Cardiac muscle cell (in vitro differentiated cells and primary cell): ENCODE data around the gene SNX33. TPM values are rescaled to one million over a fixed set of nuclear protein-coding genes. Genes with fewer than 3 reads are reported as not detected.

Source experiments
- DNase-seq, 2 donors: peaks; one replicate each; pipeline versions ENCODE4 v3.0.0 to v3.0.0-alpha.2; 2010 to 2017; ENCODE audit warnings: low read depth in 1 of 2, low spot score in 1 of 2
- H3K27ac ChIP-seq: fragments of 200-600 bp; sonication (generic); 2 replicates; pipeline ENCODE4 v1.5.1; 2016
- H3K27me3 ChIP-seq: fragments of 200-600 bp; sonication (generic); 2 replicates; pipeline ENCODE4 v1.6.0; 2016; ENCODE audit warnings: control low read depth
- H3K36me3 ChIP-seq: fragments of 200-600 bp; sonication (generic); 2 replicates; pipeline ENCODE4 v1.5.1; 2016; ENCODE audit warnings: control low read depth
- H3K4me1 ChIP-seq: fragments of 200-600 bp; sonication (generic); 2 replicates; pipeline ENCODE4 v1.8.1; 2017; ENCODE audit warnings: low read depth, mild to moderate bottlenecking, mixed run types
- H3K4me3 ChIP-seq: fragments of 200-600 bp; sonication (generic); 2 replicates; pipeline ENCODE4 v1.5.1; 2016; ENCODE audit warnings: mild to moderate bottlenecking
- H3K9me3 ChIP-seq: fragments of 200-600 bp; sonication (generic); 2 replicates; pipeline ENCODE4 v1.5.1; 2017; ENCODE audit warnings: low read depth, mild to moderate bottlenecking, control low read depth
- polyA plus RNA-seq: library from polyadenylated mRNA; unstranded; fragments of >200 nt; fragmentation: Nextera tagmentation; extraction: Ambion mirVana; gene quantifications from 2 replicates; pipeline ENCODE4 v1.2.1, GENCODE V29; 2016
- total RNA-seq: library from RNA; depleted of rRNA; stranded (reverse); fragments of >200 nt; gene quantifications from 2 replicates; pipeline ENCODE4 v1.2.3, GENCODE V29; 2016
- TF ChIP-seq, protein P1 (sequence below): IDR thresholded peaks from 2 replicates; pipeline ENCODE4 v1.5.1; 2012; ENCODE audit warnings: low read depth, mild to moderate bottlenecking, low read length

SNX33 gene
- total and polyA plus RNA-seq, 2 experiments from 2014 or later: 9.5 to 17.1 TPM

DNA sequence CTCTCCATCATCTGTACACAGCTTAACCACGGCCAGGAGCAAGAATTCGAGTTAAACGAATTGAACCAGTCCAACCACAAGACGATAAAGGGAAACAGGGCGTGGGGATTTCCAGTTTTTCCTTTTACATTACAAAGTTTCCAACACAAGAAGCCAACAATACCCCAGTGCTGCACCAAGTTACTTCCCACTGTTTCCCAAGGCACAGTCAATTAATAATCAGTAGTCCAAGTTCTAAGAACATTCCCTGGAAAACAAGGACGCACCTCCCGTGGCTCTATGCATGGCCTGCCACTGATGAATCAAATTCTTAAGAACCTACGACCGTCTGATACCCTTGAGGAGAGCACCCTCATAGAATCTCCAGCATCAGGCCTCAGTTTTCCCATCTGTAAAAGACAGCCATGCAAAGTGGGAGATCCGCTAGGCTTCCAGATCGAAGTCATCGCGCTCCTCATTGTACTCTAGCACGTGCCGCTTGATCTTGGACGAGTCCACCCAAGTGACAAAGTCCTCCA, 8.5 kb upstream of the SNX33 start:
- no peaks in the 10 kb centered on the region for H3K4me1 ChIP-seq
- TF ChIP-seq, protein P1, sequence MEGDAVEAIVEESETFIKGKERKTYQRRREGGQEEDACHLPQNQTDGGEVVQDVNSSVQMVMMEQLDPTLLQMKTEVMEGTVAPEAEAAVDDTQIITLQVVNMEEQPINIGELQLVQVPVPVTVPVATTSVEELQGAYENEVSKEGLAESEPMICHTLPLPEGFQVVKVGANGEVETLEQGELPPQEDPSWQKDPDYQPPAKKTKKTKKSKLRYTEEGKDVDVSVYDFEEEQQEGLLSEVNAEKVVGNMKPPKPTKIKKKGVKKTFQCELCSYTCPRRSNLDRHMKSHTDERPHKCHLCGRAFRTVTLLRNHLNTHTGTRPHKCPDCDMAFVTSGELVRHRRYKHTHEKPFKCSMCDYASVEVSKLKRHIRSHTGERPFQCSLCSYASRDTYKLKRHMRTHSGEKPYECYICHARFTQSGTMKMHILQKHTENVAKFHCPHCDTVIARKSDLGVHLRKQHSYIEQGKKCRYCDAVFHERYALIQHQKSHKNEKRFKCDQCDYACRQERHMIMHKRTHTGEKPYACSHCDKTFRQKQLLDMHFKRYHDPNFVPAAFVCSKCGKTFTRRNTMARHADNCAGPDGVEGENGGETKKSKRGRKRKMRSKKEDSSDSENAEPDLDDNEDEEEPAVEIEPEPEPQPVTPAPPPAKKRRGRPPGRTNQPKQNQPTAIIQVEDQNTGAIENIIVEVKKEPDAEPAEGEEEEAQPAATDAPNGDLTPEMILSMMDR: no peak
- peak in 1 of 2 donors; percentile 35 for DNase-seq
- no peaks in the 10 kb centered on the region for H3K36me3 ChIP-seq
- no peaks in the 10 kb centered on the region for H3K9me3 ChIP-seq
- peak overlapping the region; percentile 86 for H3K27ac ChIP-seq
- H3K4me3 ChIP-seq: peak overlapping the region; percentile 75
- H3K27me3 ChIP-seq: no peaks in the 10 kb centered on the region

DNA sequence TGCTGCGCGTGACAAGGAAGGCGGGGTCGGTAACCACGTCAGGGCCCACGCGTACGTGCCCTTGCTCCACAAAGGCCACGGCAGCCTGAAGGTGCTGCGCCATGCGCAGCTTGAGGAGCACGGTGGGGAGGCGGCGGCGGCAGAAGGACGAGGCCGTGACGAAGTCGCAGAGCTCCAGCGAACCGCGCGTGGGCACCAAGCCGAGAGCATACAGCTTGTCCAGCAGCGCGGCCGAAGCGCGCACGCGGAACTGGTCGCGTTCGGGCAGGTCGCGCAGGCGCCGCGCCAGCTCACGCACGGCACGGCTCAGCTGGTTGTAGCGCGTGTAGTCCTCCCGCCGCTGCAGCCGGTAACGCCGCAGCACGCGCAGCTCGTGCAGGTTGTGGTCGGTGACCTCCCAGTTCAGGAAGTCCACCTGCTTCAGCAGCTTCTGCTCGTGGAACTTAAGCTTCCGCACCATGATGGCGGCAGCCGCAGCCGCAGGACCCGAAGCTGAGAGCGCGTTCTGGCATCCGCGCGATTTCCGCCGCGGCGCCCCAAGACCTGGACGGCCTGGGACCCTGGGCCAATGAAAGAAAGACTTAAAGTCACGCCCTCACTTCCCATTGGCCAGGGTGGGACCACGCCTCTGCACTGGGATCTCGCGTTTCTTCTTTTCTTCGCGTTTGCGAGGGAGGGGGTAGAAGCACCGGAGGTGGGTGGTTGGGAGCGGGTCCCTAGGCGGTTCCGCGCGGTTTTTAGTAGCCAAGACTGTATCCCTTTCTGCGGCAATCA, 7.8 kb upstream of the SNX33 start, which contains the start of gene IMP3:
Gene IMP3, minus strand, starts transcription at position 516 of the 774 bp plus-strand sequence. Its CDS starts 56 bp downstream, at position 460.
- TF ChIP-seq, protein P1: no peak
- no peaks in the 10 kb centered on the region for H3K4me1 ChIP-seq
- H3K27ac ChIP-seq: peak within 1 kb of the TSS; percentile 86
- peak within 1 kb of the TSS; percentile 75 for H3K4me3 ChIP-seq
- DNase-seq: peak; percentile 98
- H3K9me3 ChIP-seq: no peaks in the 10 kb centered on the region
- H3K27me3 ChIP-seq: no peaks in the 10 kb centered on the region
- H3K36me3 ChIP-seq: no peaks in the 10 kb centered on the region

DNA sequence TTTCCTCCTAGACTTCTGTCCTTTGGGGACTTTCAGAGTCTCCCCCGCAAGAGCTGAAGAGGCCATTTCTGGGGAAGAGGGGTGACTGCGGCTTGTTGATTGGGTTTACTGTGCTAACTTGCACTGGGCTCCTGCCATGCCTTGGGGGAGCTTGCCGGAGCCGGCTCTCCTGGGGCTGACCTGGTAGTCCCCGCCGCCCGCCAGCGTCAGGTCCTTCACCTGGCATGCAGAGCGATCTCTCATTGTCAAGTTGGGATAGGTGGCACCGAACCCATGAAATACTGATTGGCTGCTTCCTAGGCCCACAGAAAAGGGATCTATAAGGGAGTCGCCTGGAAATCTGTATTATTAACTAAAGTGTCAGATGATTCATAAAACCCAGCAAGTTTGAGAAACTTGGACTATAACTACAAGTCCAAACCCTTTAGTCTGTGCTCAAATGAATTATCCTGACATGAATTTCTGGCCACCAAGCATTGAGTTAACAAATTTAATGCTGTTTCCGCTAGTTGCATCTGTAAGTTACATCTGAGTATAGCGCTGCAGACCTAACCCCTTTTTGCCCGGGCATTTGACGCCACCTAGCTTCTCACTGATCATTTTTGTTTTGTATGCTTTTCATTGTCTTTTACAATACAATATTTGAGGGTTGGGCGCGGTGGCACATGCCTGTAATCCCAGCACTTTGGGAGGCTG, 7.1 kb upstream of the SNX33 start:
- Histone ChIP-seq H3K9me3 (no peaks in the 10 kb centered on the region), H3K4me1 (no peaks in the 10 kb centered on the region), H3K27me3 (no peaks in the 10 kb centered on the region), H3K27ac (peak overlapping the region; percentile 86), H3K36me3 (no peaks in the 10 kb centered on the region), H3K4me3 (peak overlapping the region; percentile 75)
- peak; percentile 47 to 69 for DNase-seq
- TF ChIP-seq, protein P1: peak; percentile 36

DNA sequence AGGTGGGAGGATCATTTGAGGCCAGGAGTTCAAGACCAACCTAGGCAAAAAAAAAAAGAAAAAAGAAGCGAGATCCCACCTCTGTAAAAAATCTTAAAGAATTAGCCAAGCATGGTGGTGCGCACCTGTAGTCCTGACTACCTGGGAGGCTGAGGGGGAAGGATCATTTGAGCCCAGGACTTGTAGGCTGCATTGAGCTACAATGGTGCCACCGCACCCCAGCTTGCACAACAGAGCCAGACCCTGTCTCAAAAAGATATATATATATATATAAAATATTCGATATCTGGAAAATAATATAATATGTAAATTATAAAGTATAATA, 6.6 kb upstream of the SNX33 start:
- Histone ChIP-seq H3K27ac (no peak overlapping the region), H3K27me3 (no peaks in the 10 kb centered on the region), H3K4me3 (no peak overlapping the region), H3K4me1 (no peaks in the 10 kb centered on the region), H3K9me3 (no peaks in the 10 kb centered on the region), H3K36me3 (no peaks in the 10 kb centered on the region)
- TF ChIP-seq, protein P1: no peak
- no peak for DNase-seq

DNA sequence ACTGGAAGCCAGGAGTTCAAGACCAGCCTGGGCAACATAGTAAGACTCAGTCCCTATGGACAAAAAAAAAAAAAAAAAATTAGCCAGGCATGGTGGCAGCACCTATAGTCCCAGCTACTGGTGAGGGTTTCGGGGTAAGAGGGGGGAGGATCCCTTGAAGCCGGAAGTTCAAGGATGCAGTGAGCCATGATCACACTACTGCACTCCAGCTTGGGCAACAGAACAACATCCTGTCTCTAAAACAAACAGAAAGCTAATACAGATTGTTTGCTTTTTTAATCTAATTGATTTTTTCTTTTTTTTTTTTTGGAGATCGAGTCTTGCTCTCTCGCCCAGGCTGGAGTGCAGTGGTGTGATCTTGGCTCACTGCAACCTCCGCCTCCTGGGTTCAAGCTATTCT, 6.1 kb upstream of the SNX33 start:
- H3K4me1 ChIP-seq: no peaks in the 10 kb centered on the region
- TF ChIP-seq, protein P1: no peak
- no peak overlapping the region for H3K27ac ChIP-seq
- H3K4me3 ChIP-seq: no peak overlapping the region
- no peaks in the 10 kb centered on the region for H3K27me3 ChIP-seq
- no peaks in the 10 kb centered on the region for H3K9me3 ChIP-seq
- DNase-seq: no peak
- no peaks in the 10 kb centered on the region for H3K36me3 ChIP-seq
